ENCODE data around the gene TXN. TPM values are rescaled to one million over a fixed set of nuclear protein-coding genes. Genes with fewer than 3 reads are reported as not detected.

The TXN gene
- total RNA-seq, 4 donors from 2014 or later, result 100 to 216 (median 162) TPM

DNA sequence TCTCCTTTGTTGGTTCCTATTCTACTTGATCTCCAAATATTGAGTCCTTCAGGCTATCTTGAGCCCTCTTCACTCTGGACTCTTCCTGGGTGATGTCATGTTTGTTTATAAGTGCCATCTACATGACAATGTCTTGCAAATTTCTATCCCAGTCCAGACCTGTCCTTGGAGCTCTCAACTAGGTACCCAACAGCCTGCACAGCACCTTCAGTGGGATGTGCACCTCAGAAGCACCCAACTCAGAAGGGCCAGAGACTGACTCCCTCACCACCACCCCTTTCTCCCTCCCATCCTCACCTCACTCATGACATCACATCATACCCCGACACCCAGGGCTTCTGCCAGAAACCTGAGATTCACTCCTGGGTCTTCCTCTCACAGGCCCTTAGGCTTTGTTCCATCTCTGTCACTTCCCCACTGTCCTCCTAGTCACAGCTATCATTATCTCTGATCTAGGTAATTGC is 14.4 kb downstream of the TXN start:
- peak; percentile 17 for ATAC-seq (ENCODE audit: low FRiP score)
- TF ChIP-seq, protein P1, sequence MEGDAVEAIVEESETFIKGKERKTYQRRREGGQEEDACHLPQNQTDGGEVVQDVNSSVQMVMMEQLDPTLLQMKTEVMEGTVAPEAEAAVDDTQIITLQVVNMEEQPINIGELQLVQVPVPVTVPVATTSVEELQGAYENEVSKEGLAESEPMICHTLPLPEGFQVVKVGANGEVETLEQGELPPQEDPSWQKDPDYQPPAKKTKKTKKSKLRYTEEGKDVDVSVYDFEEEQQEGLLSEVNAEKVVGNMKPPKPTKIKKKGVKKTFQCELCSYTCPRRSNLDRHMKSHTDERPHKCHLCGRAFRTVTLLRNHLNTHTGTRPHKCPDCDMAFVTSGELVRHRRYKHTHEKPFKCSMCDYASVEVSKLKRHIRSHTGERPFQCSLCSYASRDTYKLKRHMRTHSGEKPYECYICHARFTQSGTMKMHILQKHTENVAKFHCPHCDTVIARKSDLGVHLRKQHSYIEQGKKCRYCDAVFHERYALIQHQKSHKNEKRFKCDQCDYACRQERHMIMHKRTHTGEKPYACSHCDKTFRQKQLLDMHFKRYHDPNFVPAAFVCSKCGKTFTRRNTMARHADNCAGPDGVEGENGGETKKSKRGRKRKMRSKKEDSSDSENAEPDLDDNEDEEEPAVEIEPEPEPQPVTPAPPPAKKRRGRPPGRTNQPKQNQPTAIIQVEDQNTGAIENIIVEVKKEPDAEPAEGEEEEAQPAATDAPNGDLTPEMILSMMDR (IDR thresholded peaks at IDR 0.05), result no peak
- no peak for DNase-seq (ENCODE audit: low spot score)

DNA sequence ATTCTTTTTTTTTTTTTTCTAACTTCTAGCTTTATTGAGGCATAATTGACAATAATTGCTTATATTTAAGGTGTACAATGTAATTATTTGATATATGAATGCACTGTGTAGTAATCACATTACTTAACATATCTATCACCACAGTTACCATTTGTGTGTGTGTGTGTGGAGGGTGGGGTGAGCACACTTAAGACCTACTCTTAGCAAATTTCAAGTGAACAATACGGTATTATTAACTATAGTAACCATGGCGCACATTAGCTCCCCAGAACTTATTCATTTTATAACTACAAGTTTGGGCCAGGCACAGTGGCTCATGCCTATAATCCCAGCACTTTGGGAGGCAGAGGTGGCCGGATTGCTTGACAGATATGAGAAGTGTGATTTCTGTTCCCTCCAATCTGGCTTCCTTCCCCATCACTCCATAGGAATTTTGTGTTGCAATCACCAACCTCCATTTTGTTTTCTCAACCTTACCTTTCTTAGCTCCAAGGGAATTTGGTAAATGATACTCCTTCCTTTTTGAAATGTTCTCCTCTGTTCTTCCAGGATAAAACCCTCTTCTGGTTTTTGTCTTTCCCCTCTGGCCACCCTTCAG is 14.9 kb downstream of the TXN start:
- DNase-seq (ENCODE audit: low spot score) (no peak), ATAC-seq (ENCODE audit: low FRiP score) (peak; percentile 28)
- TF ChIP-seq, protein P1 (IDR thresholded peaks at IDR 0.05), result no peak

DNA sequence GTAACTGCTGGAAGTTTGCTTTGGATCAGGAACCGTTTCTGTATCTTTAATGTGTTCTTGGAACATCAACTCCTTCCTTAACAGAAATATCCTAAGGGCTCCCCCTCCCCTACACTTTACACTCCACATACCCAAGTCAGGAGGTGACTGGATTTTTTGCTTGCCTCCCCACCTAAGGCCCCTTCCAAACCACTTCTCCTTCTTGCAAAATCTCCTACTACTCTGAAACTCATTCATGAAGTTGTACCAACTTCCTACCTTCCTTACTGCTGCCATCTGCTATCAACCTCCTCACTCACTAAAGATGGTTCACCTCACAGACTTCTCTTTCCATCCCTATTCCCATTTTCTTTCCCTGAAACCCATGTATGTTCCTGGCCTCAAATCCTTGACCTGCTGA is 16.1 kb downstream of the TXN start:
- DNase-seq (ENCODE audit: low spot score) (no peak), ATAC-seq (ENCODE audit: low FRiP score) (no peak)
- TF ChIP-seq, protein P1 (IDR thresholded peaks at IDR 0.05), result no peak

DNA sequence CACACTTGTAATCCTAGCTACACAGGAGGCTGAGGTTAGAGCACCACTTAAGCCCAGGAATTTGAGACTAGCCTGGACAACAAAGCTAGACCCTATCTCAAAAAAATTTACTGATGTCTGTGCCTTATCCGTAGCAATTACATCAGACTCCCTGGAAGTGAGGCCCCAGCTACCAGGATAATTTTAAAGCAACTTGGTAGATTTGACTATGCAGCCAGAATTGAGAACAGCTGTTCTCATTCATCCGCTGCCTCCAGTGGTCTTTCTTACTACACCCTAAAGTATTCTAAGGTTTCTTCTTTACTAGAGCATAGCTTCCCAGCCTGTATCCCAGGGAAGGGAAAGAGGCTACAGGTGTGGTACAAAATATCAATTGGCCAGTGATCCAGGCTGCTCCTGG is 28.0 kb downstream of the TXN start:
- TF ChIP-seq, protein P1 (IDR thresholded peaks at IDR 0.05), result no peak
- DNase-seq (ENCODE audit: low spot score) (no peak), ATAC-seq (ENCODE audit: low FRiP score) (no peak)

DNA sequence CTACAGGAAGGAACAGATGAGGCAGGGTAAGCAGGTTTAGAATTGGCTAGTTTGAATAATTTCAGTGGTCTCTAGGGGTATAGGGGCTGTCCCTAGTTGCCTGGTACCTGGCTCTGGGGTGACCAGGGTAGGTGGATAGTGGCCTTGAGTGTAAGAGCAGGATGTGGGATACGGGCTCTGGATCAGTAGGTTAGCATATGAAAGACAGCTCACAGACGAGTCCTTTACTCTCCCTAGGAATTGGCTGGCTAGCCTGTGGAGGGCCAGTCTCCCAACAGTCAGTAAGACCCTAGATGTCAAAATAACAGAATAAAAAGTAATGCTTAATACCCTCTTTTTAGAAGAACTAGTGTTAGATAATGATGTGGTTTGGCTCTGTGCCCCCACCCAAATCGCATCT is 31.7 kb downstream of the TXN start:
- TF ChIP-seq, protein P1 (IDR thresholded peaks at IDR 0.05), result no peak
- no peak for ATAC-seq (ENCODE audit: low FRiP score)
- DNase-seq (ENCODE audit: low spot score), result no peak

DNA sequence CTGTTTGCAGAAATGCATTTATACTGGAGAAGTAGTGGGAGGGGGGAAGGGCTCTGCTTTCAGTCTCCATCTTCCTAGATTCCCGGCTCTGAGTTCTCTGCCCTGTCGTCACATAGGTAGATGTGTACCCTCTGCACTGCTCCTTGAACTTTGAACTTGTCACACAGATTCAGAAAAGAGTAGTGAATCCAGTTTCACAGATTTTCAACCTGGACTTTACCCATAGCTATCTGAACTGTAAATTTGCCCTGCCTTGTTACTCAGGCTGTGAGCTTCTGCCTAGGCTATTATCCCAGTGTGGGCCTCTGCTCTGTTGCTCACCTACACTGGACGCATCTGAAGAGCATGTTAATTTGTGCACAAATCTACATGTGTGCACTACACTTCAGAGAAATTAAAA is 35.5 kb downstream of the TXN start:
- ATAC-seq (ENCODE audit: low FRiP score) (no peak), DNase-seq (ENCODE audit: low spot score) (no peak)
- TF ChIP-seq, protein P1 (IDR thresholded peaks at IDR 0.05), result no peak

DNA sequence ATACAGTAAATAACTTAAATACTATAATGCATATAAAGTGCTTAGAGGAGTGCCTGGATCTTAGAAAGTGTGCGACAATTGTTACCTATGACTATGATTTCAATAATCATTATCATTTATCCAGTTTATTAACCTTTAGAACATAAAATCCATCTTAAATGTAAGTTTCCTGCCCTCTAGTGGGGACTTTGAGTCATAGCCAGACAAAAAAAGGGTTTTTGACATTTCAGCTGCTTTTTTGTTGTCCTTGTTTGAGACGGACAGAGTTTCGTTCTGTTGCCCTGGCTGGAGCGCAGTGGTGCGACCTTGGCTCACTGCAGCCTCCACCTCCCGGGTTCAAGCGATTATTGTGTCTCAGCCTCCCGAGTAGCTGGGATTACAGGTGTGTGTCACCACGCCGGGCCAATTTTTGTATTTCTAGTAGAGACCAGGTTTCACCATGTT is 38.6 kb downstream of the TXN start:
- no peak for ATAC-seq (ENCODE audit: low FRiP score)
- TF ChIP-seq, protein P1 (IDR thresholded peaks at IDR 0.05), result no peak
- DNase-seq (ENCODE audit: low spot score), result no peak
